Sigmoid colon (tissue), 4 donors: ENCODE results near the gene IL12RB2.

Experiments used
- EP300 ChIP-seq, 4 donors: sonication (generic); formaldehyde crosslinking; IDR thresholded peaks; one replicate each; pipeline ENCODE4 v1.6.1; 2017; ENCODE audit warnings: antibody characterized with exemption in 4 of 4
- POLR2A ChIP-seq, 2 donors: fragments of 450-650 bp; IDR thresholded peaks; one replicate each; pipeline ENCODE4 v1.6.1; 2016; ENCODE audit warnings: antibody characterized with exemption in 2 of 2, mild to moderate bottlenecking in 2 of 2, moderate library complexity in 2 of 2
- POLR2AphosphoS5 ChIP-seq, 4 donors: sonication (generic); formaldehyde crosslinking; IDR thresholded peaks; one replicate each; pipeline ENCODE4 v1.6.1; 2017; ENCODE audit warnings: antibody characterized with exemption in 4 of 4
- TF ChIP-seq, protein P1 (sequence below), 4 experiments: fragments of 450-650 bp in 3 of 4; fragments of 200-600 bp in 1 of 4; IDR thresholded peaks; one replicate each; pipeline ENCODE4 v1.5.1; 2016 to 2019; ENCODE audit warnings: antibody characterized with exemption in 4 of 4, mild to moderate bottlenecking in 3 of 4, moderate library complexity in 2 of 4

DNA sequence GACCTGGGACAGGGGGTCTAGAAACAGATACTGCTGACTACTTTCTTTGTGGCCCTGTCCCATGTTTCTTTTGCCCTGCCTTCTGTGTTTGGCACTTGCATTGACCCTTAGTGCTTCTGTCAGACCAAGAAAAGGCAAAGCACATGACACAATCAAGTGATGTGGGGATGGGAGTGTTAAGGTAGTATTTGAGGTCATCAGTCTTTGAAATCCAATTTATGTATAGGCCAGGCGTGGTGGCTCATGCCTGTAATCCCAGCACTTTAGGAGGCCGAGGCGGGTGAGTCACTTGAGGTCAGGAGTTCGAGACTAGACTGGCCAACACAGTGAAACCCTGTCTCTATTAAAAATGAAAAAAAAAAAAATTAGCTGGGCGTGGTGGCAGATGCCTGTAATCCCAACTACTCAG, 96.5 kb downstream of the IL12RB2 start:
- TF ChIP-seq, protein P1, sequence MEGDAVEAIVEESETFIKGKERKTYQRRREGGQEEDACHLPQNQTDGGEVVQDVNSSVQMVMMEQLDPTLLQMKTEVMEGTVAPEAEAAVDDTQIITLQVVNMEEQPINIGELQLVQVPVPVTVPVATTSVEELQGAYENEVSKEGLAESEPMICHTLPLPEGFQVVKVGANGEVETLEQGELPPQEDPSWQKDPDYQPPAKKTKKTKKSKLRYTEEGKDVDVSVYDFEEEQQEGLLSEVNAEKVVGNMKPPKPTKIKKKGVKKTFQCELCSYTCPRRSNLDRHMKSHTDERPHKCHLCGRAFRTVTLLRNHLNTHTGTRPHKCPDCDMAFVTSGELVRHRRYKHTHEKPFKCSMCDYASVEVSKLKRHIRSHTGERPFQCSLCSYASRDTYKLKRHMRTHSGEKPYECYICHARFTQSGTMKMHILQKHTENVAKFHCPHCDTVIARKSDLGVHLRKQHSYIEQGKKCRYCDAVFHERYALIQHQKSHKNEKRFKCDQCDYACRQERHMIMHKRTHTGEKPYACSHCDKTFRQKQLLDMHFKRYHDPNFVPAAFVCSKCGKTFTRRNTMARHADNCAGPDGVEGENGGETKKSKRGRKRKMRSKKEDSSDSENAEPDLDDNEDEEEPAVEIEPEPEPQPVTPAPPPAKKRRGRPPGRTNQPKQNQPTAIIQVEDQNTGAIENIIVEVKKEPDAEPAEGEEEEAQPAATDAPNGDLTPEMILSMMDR (IDR thresholded peaks at IDR 0.05): no peak
- TF ChIP-seq POLR2AphosphoS5 (IDR thresholded peaks at IDR 0.05) (peak in 2 of 4 donors; percentile 23 to 25), POLR2A (IDR thresholded peaks at IDR 0.05) (no peak), EP300 (IDR thresholded peaks at IDR 0.05) (no peak)
